ENCODE measurements around the gene YPEL3. TPM values are rescaled to one million over a fixed set of nuclear protein-coding genes. Genes with fewer than 3 reads are reported as not detected.

YPEL3 gene, protein sequence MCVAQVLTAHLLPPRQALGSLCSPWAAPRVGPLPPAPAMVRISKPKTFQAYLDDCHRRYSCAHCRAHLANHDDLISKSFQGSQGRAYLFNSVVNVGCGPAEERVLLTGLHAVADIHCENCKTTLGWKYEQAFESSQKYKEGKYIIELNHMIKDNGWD
- 24.6 TPM for polyA plus RNA-seq (2012; ENCODE audit: low read depth, missing spikeins)

- FAIRE-seq (peak; percentile 78), DNase-seq (ENCODE audit: insufficient read length, low spot score) (peak; percentile 97)
- TF ChIP-seq POU2F2 (IDR thresholded peaks at IDR 0.05; ENCODE audit: low read depth, low read length) = peak; percentile 78; the same call in 1 of the 2 replicates
- no peak for TF ChIP-seq POLR2AphosphoS5 (IDR thresholded peaks at IDR 0.05; ENCODE audit: low read depth, low read length)
Observed at GRCh38 chr16:30096105-30096861, at the start of gene YPEL3. YPEL3 (minus strand) TSS chr16:30096213; CDS start chr16:30095482, 731 bp downstream.

DNA sequence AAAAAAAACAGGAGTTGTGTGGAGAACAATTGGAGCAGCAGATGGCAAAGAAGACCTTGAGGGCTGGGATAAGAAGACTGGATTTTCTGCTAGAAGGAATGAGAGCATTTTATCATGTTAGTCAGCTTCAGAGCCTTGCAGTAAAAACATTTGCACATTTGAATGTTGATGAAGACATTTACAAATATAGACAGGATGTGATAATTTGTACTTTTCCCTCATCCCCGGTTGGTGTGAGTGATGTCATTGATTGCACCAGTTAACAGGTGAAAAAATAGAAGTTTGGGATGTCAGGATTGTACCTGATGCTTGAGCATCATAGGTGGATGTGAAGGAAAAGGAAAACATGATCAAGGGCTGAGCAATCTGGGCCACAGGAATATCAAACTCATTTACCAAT is 49.6 kb upstream of the YPEL3 start:
- TF ChIP-seq POLR2A (IDR thresholded peaks at IDR 0.05; ENCODE audit: low read depth, low read length) (no peak), PAX5 (IDR thresholded peaks at IDR 0.05; ENCODE audit: insufficient read depth, low read length, severe bottlenecking) (no peak), POLR2AphosphoS5 (IDR thresholded peaks at IDR 0.05; ENCODE audit: low read depth, low read length) (no peak), SPI1 (IDR thresholded peaks at IDR 0.05; ENCODE audit: low read depth, low read length) (no peak), TAF1 (IDR thresholded peaks at IDR 0.05; ENCODE audit: low read depth, low read length) (no peak), POU2F2 (IDR thresholded peaks at IDR 0.05; ENCODE audit: low read depth, low read length) (no peak)
- FAIRE-seq = no peak
- no peak for DNase-seq (ENCODE audit: insufficient read length, low spot score)

DNA sequence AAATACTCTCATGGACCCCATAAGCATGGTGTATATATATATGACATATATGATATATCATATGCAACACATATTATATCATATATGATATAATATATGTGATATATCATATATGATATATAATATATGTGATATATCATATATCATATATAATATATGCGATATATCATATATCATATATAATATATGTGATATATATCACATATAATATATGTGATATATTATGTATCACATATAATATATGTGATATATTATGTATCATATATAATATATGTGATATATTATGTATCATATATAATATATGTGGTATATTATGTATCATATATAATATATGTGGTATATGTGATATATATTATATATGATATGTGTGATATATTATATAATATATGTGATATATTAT is 48.9 kb upstream of the YPEL3 start:
- TF ChIP-seq POLR2A (IDR thresholded peaks at IDR 0.05; ENCODE audit: low read depth, low read length) = no peak
- TF ChIP-seq POLR2AphosphoS5 (IDR thresholded peaks at IDR 0.05; ENCODE audit: low read depth, low read length) = no peak
- no peak for TF ChIP-seq PAX5 (IDR thresholded peaks at IDR 0.05; ENCODE audit: insufficient read depth, low read length, severe bottlenecking)
- TF ChIP-seq TAF1 (IDR thresholded peaks at IDR 0.05; ENCODE audit: low read depth, low read length) = no peak
- TF ChIP-seq POU2F2 (IDR thresholded peaks at IDR 0.05; ENCODE audit: low read depth, low read length) = no peak
- no peak for TF ChIP-seq SPI1 (IDR thresholded peaks at IDR 0.05; ENCODE audit: low read depth, low read length)
- FAIRE-seq = no peak
- no peak for DNase-seq (ENCODE audit: insufficient read length, low spot score)

DNA sequence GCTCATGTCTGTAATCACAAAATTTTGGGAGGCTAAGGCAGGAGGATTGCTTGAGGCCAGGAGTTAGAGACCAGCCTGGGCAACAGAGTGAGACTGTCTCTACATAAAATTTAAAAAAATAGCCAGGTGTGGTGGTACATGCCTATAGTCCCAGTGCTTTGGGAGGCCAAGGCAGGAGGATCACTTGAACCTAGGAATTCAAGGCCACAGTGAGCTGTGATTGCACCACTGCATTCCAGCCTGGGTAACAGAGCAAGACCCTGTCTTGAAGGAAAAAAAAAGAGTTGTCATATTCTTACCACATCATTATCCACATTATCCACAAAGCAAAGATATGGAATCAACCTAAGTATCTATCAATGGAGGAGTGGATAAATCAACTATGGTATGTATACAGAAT is 48.0 kb upstream of the YPEL3 start:
- no peak for DNase-seq (ENCODE audit: insufficient read length, low spot score)
- TF ChIP-seq POU2F2 (IDR thresholded peaks at IDR 0.05; ENCODE audit: low read depth, low read length) = no peak
- no peak for FAIRE-seq

DNA sequence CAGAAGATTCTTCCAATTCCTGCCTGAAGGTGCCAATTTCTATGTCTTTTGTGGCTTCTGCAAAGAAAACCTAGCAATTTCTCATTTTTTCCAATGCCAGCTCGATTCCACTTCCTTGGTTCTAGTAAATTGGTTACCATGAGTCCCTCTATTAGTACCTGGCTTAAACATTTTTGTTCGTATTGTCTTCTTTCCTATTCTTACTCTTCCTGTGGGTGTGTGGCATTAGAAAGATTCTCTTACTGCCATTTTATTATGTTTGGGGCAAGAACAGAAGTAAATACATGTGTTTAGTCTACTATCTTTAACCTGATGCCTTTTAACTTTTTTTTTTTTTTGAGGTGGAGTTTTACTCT is 47.3 kb upstream of the YPEL3 start:
- TF ChIP-seq POU2F2 (IDR thresholded peaks at IDR 0.05; ENCODE audit: low read depth, low read length) = no peak
- no peak for TF ChIP-seq POLR2A (IDR thresholded peaks at IDR 0.05; ENCODE audit: low read depth, low read length)
- no peak for TF ChIP-seq PAX5 (IDR thresholded peaks at IDR 0.05; ENCODE audit: insufficient read depth, low read length, severe bottlenecking)
- no peak for TF ChIP-seq POLR2AphosphoS5 (IDR thresholded peaks at IDR 0.05; ENCODE audit: low read depth, low read length)
- no peak for TF ChIP-seq SPI1 (IDR thresholded peaks at IDR 0.05; ENCODE audit: low read depth, low read length)
- TF ChIP-seq TAF1 (IDR thresholded peaks at IDR 0.05; ENCODE audit: low read depth, low read length) = no peak
- DNase-seq (ENCODE audit: insufficient read length, low spot score) (no peak), FAIRE-seq (no peak)

GRCh38 chr16:30142672-30143346 is 46.8 kb upstream of the YPEL3 start:
- no peak for DNase-seq (ENCODE audit: insufficient read length, low spot score)
- peak; percentile 56 for FAIRE-seq
- TF ChIP-seq PAX5 (IDR thresholded peaks at IDR 0.05; ENCODE audit: insufficient read depth, low read length, severe bottlenecking) (no peak), SPI1 (IDR thresholded peaks at IDR 0.05; ENCODE audit: low read depth, low read length) (no peak), POLR2AphosphoS5 (IDR thresholded peaks at IDR 0.05; ENCODE audit: low read depth, low read length) (no peak), TAF1 (IDR thresholded peaks at IDR 0.05; ENCODE audit: low read depth, low read length) (no peak), POU2F2 (IDR thresholded peaks at IDR 0.05; ENCODE audit: low read depth, low read length) (no peak), POLR2A (IDR thresholded peaks at IDR 0.05; ENCODE audit: low read depth, low read length) (no peak)

DNA sequence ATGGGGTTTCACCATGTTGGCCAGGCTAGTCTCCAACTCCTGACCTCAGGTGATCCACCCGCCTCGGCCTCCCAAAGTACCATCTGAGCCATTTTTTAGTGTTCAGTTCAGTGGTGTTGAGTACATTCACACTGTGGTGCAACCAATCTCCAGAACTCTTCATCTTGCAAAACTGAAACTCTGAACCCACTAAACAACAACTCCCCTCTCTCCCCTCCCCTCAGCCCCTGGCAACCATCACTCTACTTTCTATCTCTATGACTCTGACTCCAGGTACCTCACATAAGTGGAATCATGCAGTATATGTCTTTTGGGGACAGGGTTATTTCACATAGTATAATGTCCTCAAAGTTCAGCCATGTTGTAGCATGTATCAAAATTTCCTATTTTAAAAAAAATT is 45.7 kb upstream of the YPEL3 start:
- no peak for DNase-seq (ENCODE audit: insufficient read length, low spot score)
- TF ChIP-seq POU2F2 (IDR thresholded peaks at IDR 0.05; ENCODE audit: low read depth, low read length) = no peak
- no peak for TF ChIP-seq POLR2AphosphoS5 (IDR thresholded peaks at IDR 0.05; ENCODE audit: low read depth, low read length)
- no peak for TF ChIP-seq TAF1 (IDR thresholded peaks at IDR 0.05; ENCODE audit: low read depth, low read length)
- no peak for TF ChIP-seq POLR2A (IDR thresholded peaks at IDR 0.05; ENCODE audit: low read depth, low read length)
- TF ChIP-seq PAX5 (IDR thresholded peaks at IDR 0.05; ENCODE audit: insufficient read depth, low read length, severe bottlenecking) = no peak
- no peak for TF ChIP-seq SPI1 (IDR thresholded peaks at IDR 0.05; ENCODE audit: low read depth, low read length)
- FAIRE-seq = no peak

DNA sequence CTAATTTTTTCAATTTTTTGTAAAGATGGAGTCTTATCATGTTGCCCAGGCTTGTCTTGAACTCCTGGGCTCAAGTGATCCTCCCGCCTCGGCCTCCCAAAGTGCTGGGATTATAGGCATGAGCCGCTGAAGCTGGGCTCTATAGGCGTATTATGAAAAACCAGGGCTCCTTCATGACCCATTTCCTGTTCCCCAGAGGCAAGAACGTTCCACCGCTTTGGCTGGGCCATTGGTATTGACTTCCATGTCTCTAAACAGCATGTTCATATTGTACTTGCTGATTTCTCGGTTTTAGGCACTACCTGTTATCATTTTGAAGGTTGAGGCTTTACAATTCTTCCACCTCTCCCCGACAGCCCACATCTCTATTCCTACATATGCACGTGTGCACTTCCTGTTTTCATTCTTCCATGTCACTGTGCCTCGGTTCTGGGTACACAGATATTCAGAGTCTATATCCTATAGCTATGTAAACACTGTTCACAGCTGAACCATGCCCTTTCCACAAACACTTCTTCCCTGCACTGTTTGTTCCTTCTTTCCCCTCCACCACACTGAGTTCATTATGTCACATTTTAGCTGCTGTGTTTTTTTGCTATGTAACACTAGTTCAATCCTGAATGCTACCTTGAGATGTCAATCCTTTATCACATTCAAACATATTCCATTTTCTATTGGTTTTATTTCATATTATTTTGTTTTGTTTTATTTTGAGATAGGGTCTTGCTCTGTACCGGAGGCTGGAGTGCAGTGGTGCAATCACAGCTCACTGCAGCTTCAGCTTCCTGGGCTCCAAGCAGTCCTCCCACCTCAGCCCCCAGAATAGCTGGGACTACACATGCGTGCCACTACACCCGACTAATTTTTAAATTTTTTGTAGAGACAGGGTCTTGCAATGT is 43.8 kb upstream of the YPEL3 start:
- DNase-seq (ENCODE audit: insufficient read length, low spot score) (no peak), FAIRE-seq (peak; percentile 67)
- TF ChIP-seq POLR2A (IDR thresholded peaks at IDR 0.05; ENCODE audit: low read depth, low read length) (no peak), POU2F2 (IDR thresholded peaks at IDR 0.05; ENCODE audit: low read depth, low read length) (no peak), SPI1 (IDR thresholded peaks at IDR 0.05; ENCODE audit: low read depth, low read length) (peak; percentile 86)

- no peak for FAIRE-seq
Observed at GRCh38 chr16:30137897-30138296, 41.9 kb upstream of the YPEL3 start.

More at GRCh38 chr16:30137897-30138296, 41.9 kb upstream of the YPEL3 start:
- no peak for DNase-seq (ENCODE audit: insufficient read length, low spot score)
- TF ChIP-seq POLR2AphosphoS5 (IDR thresholded peaks at IDR 0.05; ENCODE audit: low read depth, low read length) = no peak
- TF ChIP-seq TAF1 (IDR thresholded peaks at IDR 0.05; ENCODE audit: low read depth, low read length) = no peak
- TF ChIP-seq POLR2A (IDR thresholded peaks at IDR 0.05; ENCODE audit: low read depth, low read length) = no peak
- TF ChIP-seq POU2F2 (IDR thresholded peaks at IDR 0.05; ENCODE audit: low read depth, low read length) = no peak
- no peak for TF ChIP-seq SPI1 (IDR thresholded peaks at IDR 0.05; ENCODE audit: low read depth, low read length)
- TF ChIP-seq PAX5 (IDR thresholded peaks at IDR 0.05; ENCODE audit: insufficient read depth, low read length, severe bottlenecking) = no peak

Measured in GM12891 (cell line).